Thoracic aorta (tissue), 2 donors: ENCODE data around the gene COPS2. TPM values are rescaled to one million over a fixed set of nuclear protein-coding genes. Genes with fewer than 3 reads are reported as not detected.
"Not testable (repeated sequence)": the region's sequence is repeated elsewhere in the genome, so short reads cannot be mapped to it uniquely, and the experiment has no call there.

Source experiments
- ATAC-seq: fragments of 150-250 bp; one replicate; pipeline ENCODE4 v1.8.0; 2017; ENCODE audit warnings: low read depth; ENCODE audit not compliant: insufficient number of reproducible peaks, low FRiP score
- DNase-seq: peaks from one replicate; pipeline ENCODE4 v3.0.0-alpha.2; 2020; ENCODE audit warnings: low spot score
- H3K27ac ChIP-seq, 2 donors: fragments of 200-600 bp; sonication (generic); 1 replicate in 1 of 2; 2 replicates in 1 of 2; pipeline ENCODE4 v1.5.1; 2016; ENCODE audit warnings: mild to moderate bottlenecking in 2 of 2, moderate library complexity in 2 of 2
- H3K27me3 ChIP-seq: fragments of 200-600 bp; sonication (generic); replicated peaks from 2 replicates; pipeline ENCODE4 v1.6.0; 2016; ENCODE audit warnings: mild to moderate bottlenecking; ENCODE audit not compliant: insufficient read depth
- H3K36me3 ChIP-seq: fragments of 200-600 bp; sonication (generic); one replicate; pipeline ENCODE4 v1.5.1; 2016
- H3K4me1 ChIP-seq, 2 donors: fragments of 200-600 bp; sonication (generic); 1 replicate in 1 of 2; 2 replicates in 1 of 2; pipeline versions ENCODE4 v1.5.1 to v1.6.0; 2016; ENCODE audit warnings: low read depth in 2 of 2, mild to moderate bottlenecking in 1 of 2; ENCODE audit not compliant: control insufficient read depth in 1 of 2
- H3K4me3 ChIP-seq: fragments of 200-600 bp; sonication (generic); 2 replicates; pipeline ENCODE4 v1.5.1; 2016; ENCODE audit warnings: mild to moderate bottlenecking
- H3K9me3 ChIP-seq: fragments of 200-600 bp; sonication (generic); 2 replicates; pipeline ENCODE4 v1.5.1; 2016
- total RNA-seq, 2 donors: library from RNA; depleted of rRNA; stranded (reverse); fragments of >200 nt; gene quantifications; one replicate each; pipeline versions ENCODE4 v1.1.0 to v1.2.3, GENCODE V29; 2016
- TF ChIP-seq, protein P1 (sequence below): fragments of 200-600 bp; sonication (generic); IDR thresholded peaks from one replicate; pipeline ENCODE4 v1.5.1; 2019; ENCODE audit warnings: antibody characterized with exemption

Gene COPS2
- total RNA-seq, 2 donors from 2014 or later: 31.3 to 71.3 TPM

GRCh38 chr15:49079340-49080039 lies 75.9 kb downstream of the COPS2 start:
- DNase-seq: no peak
- no peak for ATAC-seq
- no peaks in the 10 kb centered on the region for H3K4me1 ChIP-seq
- no peak overlapping the region for H3K4me3 ChIP-seq
- H3K27ac ChIP-seq: no peak overlapping the region
- TF ChIP-seq, protein P1, sequence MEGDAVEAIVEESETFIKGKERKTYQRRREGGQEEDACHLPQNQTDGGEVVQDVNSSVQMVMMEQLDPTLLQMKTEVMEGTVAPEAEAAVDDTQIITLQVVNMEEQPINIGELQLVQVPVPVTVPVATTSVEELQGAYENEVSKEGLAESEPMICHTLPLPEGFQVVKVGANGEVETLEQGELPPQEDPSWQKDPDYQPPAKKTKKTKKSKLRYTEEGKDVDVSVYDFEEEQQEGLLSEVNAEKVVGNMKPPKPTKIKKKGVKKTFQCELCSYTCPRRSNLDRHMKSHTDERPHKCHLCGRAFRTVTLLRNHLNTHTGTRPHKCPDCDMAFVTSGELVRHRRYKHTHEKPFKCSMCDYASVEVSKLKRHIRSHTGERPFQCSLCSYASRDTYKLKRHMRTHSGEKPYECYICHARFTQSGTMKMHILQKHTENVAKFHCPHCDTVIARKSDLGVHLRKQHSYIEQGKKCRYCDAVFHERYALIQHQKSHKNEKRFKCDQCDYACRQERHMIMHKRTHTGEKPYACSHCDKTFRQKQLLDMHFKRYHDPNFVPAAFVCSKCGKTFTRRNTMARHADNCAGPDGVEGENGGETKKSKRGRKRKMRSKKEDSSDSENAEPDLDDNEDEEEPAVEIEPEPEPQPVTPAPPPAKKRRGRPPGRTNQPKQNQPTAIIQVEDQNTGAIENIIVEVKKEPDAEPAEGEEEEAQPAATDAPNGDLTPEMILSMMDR: no peak
- no peaks in the 10 kb centered on the region for H3K9me3 ChIP-seq
- H3K27me3 ChIP-seq: no peaks in the 10 kb centered on the region
- no peaks in the 10 kb centered on the region for H3K36me3 ChIP-seq

GRCh38 chr15:49075881-49076280 lies 79.5 kb downstream of the COPS2 start:
- H3K4me1 ChIP-seq: no peaks in the 10 kb centered on the region
- H3K27me3 ChIP-seq: no peaks in the 10 kb centered on the region
- TF ChIP-seq, protein P1: no peak
- no peak overlapping the region for H3K27ac ChIP-seq
- DNase-seq (no peak), ATAC-seq (no peak)
- no peaks in the 10 kb centered on the region for H3K9me3 ChIP-seq
- H3K36me3 ChIP-seq: no peaks in the 10 kb centered on the region
- no peak overlapping the region for H3K4me3 ChIP-seq

- H3K4me3 ChIP-seq, H3K27ac ChIP-seq, H3K36me3 ChIP-seq, H3K9me3 ChIP-seq, H3K4me1 ChIP-seq, ATAC-seq, H3K27me3 ChIP-seq, DNase-seq: not testable (repeated sequence)
These were observed 80.7 kb downstream of the COPS2 start for GRCh38 chr15:49074589-49075287.

Other genes starting within 250 kb of the COPS2 start
- gene SHC4, start 191.7 kb downstream of the COPS2 start, total RNA-seq: 10 to 100 TPM; 13.8 to 16.1 TPM
- gene SECISBP2L, start 109.2 kb downstream of the COPS2 start, total RNA-seq: 10 to 100 TPM; 34.9 to 55.2 TPM
- 10 to 100 TPM; 22.9 to 35.9 TPM for gene GALK2, start 14.6 kb upstream of the COPS2 start, total RNA-seq